GM23338 (cell line): ENCODE results near the gene FHDC1. TPM values are rescaled to one million over a fixed set of nuclear protein-coding genes. Genes with fewer than 3 reads are reported as not detected.

Source experiments
- ATAC-seq: fragments of 200-7000 bp; cut with Tn5 transposase; 3 replicates; pipeline ENCODE4 v1.9.1; 2020
- DNase-seq: peaks from one replicate; pipeline ENCODE4 v3.0.0-alpha.2; 2015; ENCODE audit warnings: low spot score
- H2AFZ ChIP-seq: fragments of 200-600 bp; sonication (generic); 2 replicates; pipeline ENCODE4 v1.8.0; 2016; ENCODE audit warnings: antibody characterized with exemption, mild to moderate bottlenecking, moderate library complexity
- H3F3A ChIP-seq: fragments of 200-600 bp; sonication (generic); replicated peaks from 2 replicates; pipeline ENCODE4 v1.8.0; 2017; ENCODE audit warnings: antibody characterized with exemption, mixed run types, low read depth
- H3K27ac ChIP-seq: fragments of 200-600 bp; sonication (generic); 2 replicates; pipeline ENCODE4 v1.6.1; 2016; ENCODE audit warnings: low read depth
- H3K27me3 ChIP-seq: fragments of 200-600 bp; sonication (generic); 2 replicates; pipeline ENCODE4 v1.8.0; 2016; ENCODE audit warnings: mild to moderate bottlenecking, mixed run types, moderate library complexity; ENCODE audit not compliant: insufficient read depth
- H3K36me3 ChIP-seq: fragments of 200-600 bp; sonication (generic); 2 replicates; pipeline ENCODE4 v1.8.0; 2016; ENCODE audit warnings: mild to moderate bottlenecking; ENCODE audit not compliant: insufficient read depth
- H3K4me1 ChIP-seq: fragments of 200-600 bp; sonication (generic); 2 replicates; pipeline ENCODE4 v1.8.0; 2016; ENCODE audit warnings: mild to moderate bottlenecking, moderate library complexity; ENCODE audit not compliant: insufficient read depth
- H3K4me2 ChIP-seq: fragments of 200-600 bp; sonication (generic); 2 replicates; pipeline ENCODE4 v1.7.1; 2017; ENCODE audit warnings: mixed run types
- H3K4me3 ChIP-seq: fragments of 200-600 bp; sonication (generic); 2 replicates; pipeline ENCODE4 v1.6.1; 2016; ENCODE audit warnings: mixed run types
- H3K79me2 ChIP-seq: fragments of 200-600 bp; sonication (generic); replicated peaks from 2 replicates; pipeline ENCODE4 v1.8.0; 2017; ENCODE audit warnings: mild to moderate bottlenecking; ENCODE audit not compliant: insufficient read depth
- H3K9me2 ChIP-seq: fragments of 200-600 bp; sonication (generic); 2 replicates; pipeline ENCODE4 v1.8.0; 2017; ENCODE audit not compliant: insufficient read depth
- H4K20me1 ChIP-seq: fragments of 200-600 bp; sonication (generic); replicated peaks from 2 replicates; pipeline ENCODE4 v1.8.0; 2017; ENCODE audit warnings: mild to moderate bottlenecking; ENCODE audit not compliant: insufficient read depth
- H3K27ac Mint-ChIP-seq: 2 replicates; pipeline ENCODE4 v1.8.0; 2020; ENCODE audit warnings: inconsistent platforms, mild to moderate bottlenecking, moderate library complexity, mixed read lengths
- H3K27me3 Mint-ChIP-seq: 3 replicates; pipeline ENCODE4 v1.8.0; 2022; ENCODE audit warnings: low read depth, mild to moderate bottlenecking, moderate library complexity, mixed read lengths, inconsistent platforms; ENCODE audit not compliant: insufficient read depth, poor library complexity
- H3K36me3 Mint-ChIP-seq: 3 replicates; pipeline ENCODE4 v1.8.0; 2021; ENCODE audit warnings: low read depth, mild to moderate bottlenecking, inconsistent platforms, moderate library complexity, mixed read lengths
- H3K4me1 Mint-ChIP-seq: 3 replicates; pipeline ENCODE4 v1.8.0; 2020; ENCODE audit warnings: mild to moderate bottlenecking, inconsistent platforms, mixed read lengths
- H3K4me3 Mint-ChIP-seq: 3 replicates; pipeline ENCODE4 v1.8.0; 2021; ENCODE audit warnings: moderate library complexity, mild to moderate bottlenecking, inconsistent platforms, mixed read lengths
- H3K9me3 Mint-ChIP-seq: 3 replicates; pipeline ENCODE4 v1.8.0; 2020; ENCODE audit warnings: moderate library complexity, mild to moderate bottlenecking, inconsistent platforms, mixed read lengths
- EZH2 ChIP-seq: fragments of 200-600 bp; sonication (generic); IDR thresholded peaks from one replicate; pipeline ENCODE4 v1.8.0; 2017; ENCODE audit warnings: antibody characterized with exemption, mild to moderate bottlenecking, low read depth; ENCODE audit not compliant: unreplicated experiment
- EZH2phosphoT487 ChIP-seq: fragments of 200-600 bp; sonication (generic); IDR thresholded peaks from one replicate; pipeline ENCODE4 v1.8.1; 2018; ENCODE audit warnings: antibody characterized with exemption; ENCODE audit not compliant: unreplicated experiment
- NANOG ChIP-seq: IDR thresholded peaks from 2 replicates; pipeline ENCODE4 v1.6.1; 2016; ENCODE audit warnings: antibody characterized with exemption, borderline replicate concordance
- POLR2AphosphoS5 ChIP-seq: IDR thresholded peaks from 2 replicates; pipeline ENCODE4 v1.6.1; 2016; ENCODE audit warnings: antibody characterized with exemption, low read depth
- STAT1 ChIP-seq: IDR thresholded peaks from one replicate; pipeline ENCODE4 v1.6.1; 2016; ENCODE audit warnings: antibody characterized with exemption; ENCODE audit not compliant: unreplicated experiment
- ZNF114 ChIP-seq: fragments of 250-450 bp; sonication (Bioruptor Pico); IDR thresholded peaks from 2 replicates; pipeline ENCODE4 v1.5.0; 2020; ENCODE audit warnings: mild to moderate bottlenecking, moderate library complexity
- ZNF331 ChIP-seq: fragments of 250-450 bp; sonication (Bioruptor Pico); IDR thresholded peaks from 2 replicates; pipeline ENCODE4 v1.5.0; 2020; ENCODE audit warnings: low read depth, mild to moderate bottlenecking, moderate library complexity
- polyA plus RNA-seq: library from polyadenylated mRNA; unstranded; fragments of >200 nt; fragmentation: Nextera tagmentation; extraction: Ambion mirVana; gene quantifications from 2 replicates; pipeline ENCODE4 v1.2.1, GENCODE V29; 2016
- total RNA-seq: library from RNA; depleted of rRNA; stranded (reverse); fragments of >200 nt; shearing (Covaris generic); gene quantifications from 2 replicates; pipeline ENCODE4 v1.2.3, GENCODE V29; 2014
- TF ChIP-seq, protein P1 (sequence below), 2 experiments: fragments of 200-600 bp in 1 of 2; sonication (generic) in 1 of 2; conservative IDR thresholded peaks; 2 replicates each; pipeline versions ENCODE4 v1.5.1 to v1.6.1; 2016 to 2017; ENCODE audit warnings: antibody characterized with exemption in 2 of 2, low read depth in 2 of 2, mild to moderate bottlenecking in 2 of 2, moderate library complexity in 1 of 2
- TF ChIP-seq, protein P2 (sequence below): IDR thresholded peaks from 2 replicates; pipeline ENCODE4 v1.6.1; 2016; ENCODE audit warnings: antibody characterized with exemption

Gene FHDC1
- total and polyA plus RNA-seq, 2 experiments from 2014 or later = 9.5 to 22.8 TPM

DNA sequence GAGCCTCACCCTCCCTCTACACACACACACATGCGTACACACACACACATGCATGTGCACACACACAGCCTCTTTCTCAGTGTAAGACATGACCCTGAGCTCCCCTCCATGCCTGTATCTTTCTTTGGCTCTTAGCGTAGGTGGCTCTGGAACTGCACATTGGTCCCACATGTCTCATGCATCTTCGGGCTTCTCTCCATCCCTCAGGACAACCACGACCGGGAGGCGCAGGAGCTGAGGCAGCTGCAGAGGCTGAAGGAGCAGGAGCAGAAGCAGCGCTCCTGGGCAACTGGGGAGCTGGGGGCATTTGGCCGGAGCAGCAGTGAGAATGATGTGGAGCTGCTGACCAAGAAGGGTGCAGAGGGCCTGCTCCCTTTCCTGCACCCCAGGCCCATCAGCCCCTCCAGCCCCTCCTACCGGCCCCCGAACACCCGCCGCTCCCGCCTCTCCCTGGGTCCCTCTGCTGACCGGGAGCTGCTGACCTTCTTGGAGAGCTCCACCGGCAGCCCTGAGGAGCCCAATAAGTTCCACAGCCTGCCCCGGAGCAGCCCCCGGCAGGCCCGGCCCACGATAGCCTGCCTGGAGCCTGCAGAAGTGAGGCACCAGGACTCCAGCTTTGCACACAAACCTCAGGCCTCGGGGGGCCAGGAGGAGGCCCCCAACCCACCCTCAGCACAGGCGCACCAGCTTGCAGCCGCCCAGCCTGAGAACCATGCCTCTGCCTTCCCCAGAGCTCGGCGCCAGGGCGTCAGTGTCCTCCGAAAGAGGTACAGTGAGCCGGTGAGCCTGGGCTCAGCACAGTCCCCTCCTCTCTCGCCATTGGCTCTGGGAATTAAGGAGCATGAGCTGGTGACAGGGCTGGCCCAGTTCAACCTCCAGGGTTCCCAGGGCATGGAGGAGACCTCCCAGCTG lies 38.6 kb downstream of the FHDC1 start:
- ATAC-seq (peak; percentile 32; the same call in 2 of the 3 replicates), DNase-seq (no peak)
- TF ChIP-seq, protein P1, sequence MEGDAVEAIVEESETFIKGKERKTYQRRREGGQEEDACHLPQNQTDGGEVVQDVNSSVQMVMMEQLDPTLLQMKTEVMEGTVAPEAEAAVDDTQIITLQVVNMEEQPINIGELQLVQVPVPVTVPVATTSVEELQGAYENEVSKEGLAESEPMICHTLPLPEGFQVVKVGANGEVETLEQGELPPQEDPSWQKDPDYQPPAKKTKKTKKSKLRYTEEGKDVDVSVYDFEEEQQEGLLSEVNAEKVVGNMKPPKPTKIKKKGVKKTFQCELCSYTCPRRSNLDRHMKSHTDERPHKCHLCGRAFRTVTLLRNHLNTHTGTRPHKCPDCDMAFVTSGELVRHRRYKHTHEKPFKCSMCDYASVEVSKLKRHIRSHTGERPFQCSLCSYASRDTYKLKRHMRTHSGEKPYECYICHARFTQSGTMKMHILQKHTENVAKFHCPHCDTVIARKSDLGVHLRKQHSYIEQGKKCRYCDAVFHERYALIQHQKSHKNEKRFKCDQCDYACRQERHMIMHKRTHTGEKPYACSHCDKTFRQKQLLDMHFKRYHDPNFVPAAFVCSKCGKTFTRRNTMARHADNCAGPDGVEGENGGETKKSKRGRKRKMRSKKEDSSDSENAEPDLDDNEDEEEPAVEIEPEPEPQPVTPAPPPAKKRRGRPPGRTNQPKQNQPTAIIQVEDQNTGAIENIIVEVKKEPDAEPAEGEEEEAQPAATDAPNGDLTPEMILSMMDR (conservative IDR thresholded peaks at IDR 0.05; ENCODE audit: low read depth in 2 of 2) = 0 out of 4 replicates have a peak, but pooled peaks of 1 of the 2 experiments have one; percentile 1
- TF ChIP-seq ZNF331 (CRISPR knock-in tag) = no peak
- no peak overlapping the region for H3K4me3 Mint-ChIP-seq
- no peak overlapping the region for H3K4me2 ChIP-seq
- no peaks in the 10 kb centered on the region for H3K4me1 ChIP-seq
- H2AFZ ChIP-seq = no peak overlapping the region
- H3K9me2 ChIP-seq = no peaks in the 10 kb centered on the region
- no peaks in the 10 kb centered on the region for H3F3A ChIP-seq
- H3K27ac Mint-ChIP-seq = no peak overlapping the region
- peaks cover 22% of the 10 kb centered on the region for H3K36me3 ChIP-seq
- no peaks in the 10 kb centered on the region for H4K20me1 ChIP-seq
- H3K9me3 Mint-ChIP-seq = no peaks in the 10 kb centered on the region
- peaks cover 62% of the 10 kb centered on the region for H3K36me3 Mint-ChIP-seq
- no peaks in the 10 kb centered on the region for H3K27me3 ChIP-seq
- no peaks in the 10 kb centered on the region for H3K4me1 Mint-ChIP-seq
- peaks cover 6% of the 10 kb centered on the region for H3K27me3 Mint-ChIP-seq
- H3K27ac ChIP-seq = no peak overlapping the region
- no peaks in the 10 kb centered on the region for H3K79me2 ChIP-seq
- H3K4me3 ChIP-seq = no peak overlapping the region

DNA sequence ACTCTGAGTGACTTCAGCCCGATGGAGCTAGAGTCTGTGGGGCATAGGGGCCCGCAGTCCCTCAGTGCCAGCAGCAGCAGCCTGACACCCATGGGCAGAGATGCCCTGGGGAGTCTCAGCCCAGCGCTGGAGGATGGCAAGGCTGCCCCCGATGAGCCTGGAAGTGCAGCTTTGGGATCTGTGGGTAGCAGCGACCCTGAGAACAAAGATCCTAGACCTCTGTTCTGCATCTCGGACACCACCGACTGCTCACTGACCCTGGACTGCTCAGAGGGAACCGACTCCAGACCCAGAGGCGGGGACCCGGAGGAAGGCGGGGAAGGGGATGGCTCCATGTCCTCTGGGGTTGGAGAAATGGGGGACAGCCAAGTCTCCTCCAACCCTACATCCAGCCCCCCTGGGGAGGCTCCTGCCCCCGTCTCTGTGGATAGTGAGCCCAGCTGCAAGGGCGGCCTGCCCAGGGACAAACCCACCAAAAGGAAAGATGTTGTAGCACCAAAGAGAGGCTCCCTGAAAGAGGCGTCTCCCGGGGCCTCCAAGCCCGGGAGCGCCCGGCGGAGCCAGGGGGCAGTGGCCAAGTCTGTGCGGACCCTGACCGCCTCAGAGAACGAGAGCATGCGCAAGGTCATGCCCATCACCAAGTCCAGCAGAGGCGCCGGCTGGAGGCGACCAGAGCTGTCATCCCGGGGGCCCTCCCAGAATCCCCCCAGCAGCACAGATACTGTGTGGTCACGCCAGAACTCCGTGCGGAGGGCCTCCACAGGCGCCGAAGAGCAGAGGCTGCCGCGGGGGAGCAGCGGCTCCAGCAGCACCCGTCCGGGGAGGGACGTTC lies 39.5 kb downstream of the FHDC1 start:
- Histone ChIP-seq H3K9me2 (no peaks in the 10 kb centered on the region), H3K4me2 (no peak overlapping the region), H3F3A (no peaks in the 10 kb centered on the region), H4K20me1 (no peaks in the 10 kb centered on the region), H3K79me2 (no peaks in the 10 kb centered on the region), H3K27ac (no peak overlapping the region), H3K4me3 (no peak overlapping the region), H3K27me3 (no peaks in the 10 kb centered on the region), H2AFZ (no peak overlapping the region), H3K36me3 (peaks cover 14% of the 10 kb centered on the region), H3K4me1 (no peaks in the 10 kb centered on the region)
- Mint-ChIP-seq H3K27ac (no peak overlapping the region), H3K36me3 (peaks cover 53% of the 10 kb centered on the region), H3K4me3 (no peak overlapping the region), H3K4me1 (peaks cover 4% of the 10 kb centered on the region), H3K27me3 (peaks cover 5% of the 10 kb centered on the region), H3K9me3 (no peaks in the 10 kb centered on the region)
- ATAC-seq (no peak), DNase-seq (no peak)
- TF ChIP-seq ZNF114 (CRISPR knock-in tag) (no peak), STAT1 (no peak), EZH2phosphoT487 (no peak), NANOG (no peak), EZH2 (no peak), ZNF331 (CRISPR knock-in tag) (no peak), POLR2AphosphoS5 (no peak)
- TF ChIP-seq, protein P1 (conservative IDR thresholded peaks at IDR 0.05; ENCODE audit: low read depth in 2 of 2) = no peak
- TF ChIP-seq, protein P2, sequence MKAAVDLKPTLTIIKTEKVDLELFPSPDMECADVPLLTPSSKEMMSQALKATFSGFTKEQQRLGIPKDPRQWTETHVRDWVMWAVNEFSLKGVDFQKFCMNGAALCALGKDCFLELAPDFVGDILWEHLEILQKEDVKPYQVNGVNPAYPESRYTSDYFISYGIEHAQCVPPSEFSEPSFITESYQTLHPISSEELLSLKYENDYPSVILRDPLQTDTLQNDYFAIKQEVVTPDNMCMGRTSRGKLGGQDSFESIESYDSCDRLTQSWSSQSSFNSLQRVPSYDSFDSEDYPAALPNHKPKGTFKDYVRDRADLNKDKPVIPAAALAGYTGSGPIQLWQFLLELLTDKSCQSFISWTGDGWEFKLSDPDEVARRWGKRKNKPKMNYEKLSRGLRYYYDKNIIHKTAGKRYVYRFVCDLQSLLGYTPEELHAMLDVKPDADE = no peak
